Esophagus squamous epithelium (tissue), 5 donors: ENCODE data around the gene F2RL1. TPM values are rescaled to one million over a fixed set of nuclear protein-coding genes. Genes with fewer than 3 reads are reported as not detected.
A peak's percentile ranks its signal among the peaks of the same experiment; 100 is the strongest.
"Not testable (repeated sequence)": the region's sequence is repeated elsewhere in the genome, so short reads cannot be mapped to it uniquely, and the experiment has no call there.

Experiments
- DNase-seq: peaks from one replicate; lab custom pipeline; 2025; lab: John Stamatoyannopoulos, UW
- H3K27ac ChIP-seq, 4 donors: fragments of 200-600 bp; sonication (generic); one replicate each; pipeline ENCODE4 v1.5.1; 2016 to 2019; ENCODE audit warnings: mild to moderate bottlenecking in 1 of 4
- H3K27me3 ChIP-seq, 4 donors: fragments of 200-600 bp; sonication (generic); 1 replicate in 3 of 4; 2 replicates in 1 of 4; pipeline versions ENCODE4 v1.5.1 to v1.6.0; 2017 to 2021; ENCODE audit warnings: antibody characterized with exemption in 1 of 4
- H3K36me3 ChIP-seq, 3 donors: fragments of 200-600 bp; sonication (generic); one replicate each; pipeline ENCODE4 v1.5.1; 2016 to 2019
- H3K4me1 ChIP-seq, 3 donors: fragments of 200-600 bp; sonication (generic); one replicate each; pipeline ENCODE4 v1.5.1; 2017 to 2019
- H3K4me3 ChIP-seq, 4 donors: fragments of 200-600 bp; sonication (generic); 1 replicate in 3 of 4; 2 replicates in 1 of 4; pipeline ENCODE4 v1.5.1; 2016 to 2019; ENCODE audit warnings: mild to moderate bottlenecking in 2 of 4, moderate library complexity in 1 of 4
- H3K9me3 ChIP-seq, 3 donors: fragments of 200-600 bp; sonication (generic); one replicate each; pipeline ENCODE4 v1.5.1; 2016 to 2019
- CTCF ChIP-seq, 6 experiments: fragments of 450-650 bp in 4 of 6; fragments of 200-600 bp in 2 of 6; sonication (generic) in 2 of 6; IDR thresholded peaks; one replicate each; pipeline ENCODE4 v1.5.1; 2016 to 2019; ENCODE audit warnings: antibody characterized with exemption in 6 of 6, mild to moderate bottlenecking in 4 of 6, moderate library complexity in 4 of 6
- POLR2A ChIP-seq, 4 donors: fragments of 450-650 bp; IDR thresholded peaks; one replicate each; pipeline ENCODE4 v1.6.1; 2017; ENCODE audit warnings: antibody characterized with exemption in 4 of 4, mild to moderate bottlenecking in 4 of 4, moderate library complexity in 3 of 4
- WGBS, 2 donors: methylation state at CpG; one replicate each; pipeline ENCODE4 v1.1.5; 2018; 5-methylcytosine and 5-hydroxymethylcytosine counted together
- intact Hi-C: fragments of 100-400 bp; cut with DNase I; formaldehyde crosslinking; loops from one replicate; pipeline ENCODE4 v1.15.0; 2022
- total RNA-seq, 4 donors: library from RNA; depleted of rRNA; stranded (reverse); fragments of >200 nt; gene quantifications; one replicate each; pipeline ENCODE4 v1.1.0, GENCODE V29; 2016
- donor health status: DM: yes; HTN: yes; CAD: no.

F2RL1 gene
- total RNA-seq, 4 donors from 2014 or later: 9.0 to 15.8 (median 11.8) TPM

GRCh38 chr5:76813982-76814562 is 4.8 kb upstream of the F2RL1 start:
- no peak for TF ChIP-seq POLR2A (IDR thresholded peaks at IDR 0.05)
- TF ChIP-seq CTCF (IDR thresholded peaks at IDR 0.05): no peak
- Histone ChIP-seq H3K4me3 (no peak overlapping the region), H3K27ac (no peak overlapping the region), H3K4me1 (peaks cover 2 to 27% (median 4%) of the 10 kb centered on the region in 3 donors), H3K36me3 (no peaks in the 10 kb centered on the region), H3K9me3 (no peaks in the 10 kb centered on the region), H3K27me3 (peaks cover 0 to 23% (median 0%) of the 10 kb centered on the region in 4 donors)
- 78 to 80% methylated on average over 4 of the region's 4 CpGs for WGBS, 2 donors
- DNase-seq: no peak
- intact Hi-C loops: no loop called here

GRCh38 chr5:76816110-76816831 is 2.6 kb upstream of the F2RL1 start:
- H3K9me3 ChIP-seq: no peaks in the 10 kb centered on the region
- peaks cover 0 to 32% (median 11%) of the 10 kb centered on the region in 3 donors for H3K4me1 ChIP-seq
- intact Hi-C loops: no loop called here
- DNase-seq: no peak
- no peak for TF ChIP-seq POLR2A (IDR thresholded peaks at IDR 0.05)
- no peak for TF ChIP-seq CTCF (IDR thresholded peaks at IDR 0.05)
- no peak overlapping the region for H3K27ac ChIP-seq
- 72 to 95% methylated on average over 3 of the region's 3 CpGs for WGBS, 2 donors
- no peak overlapping the region for H3K4me3 ChIP-seq
- H3K36me3 ChIP-seq: no peaks in the 10 kb centered on the region
- H3K27me3 ChIP-seq: peaks cover 0 to 43% (median 0%) of the 10 kb centered on the region in 4 donors

GRCh38 chr5:76819851-76820525 is 1.2 kb downstream of the F2RL1 start:
- WGBS, 2 donors: 54 to 64% methylated on average over 6 to 8 of the region's 31 CpGs
- no peak for DNase-seq
- Histone ChIP-seq H3K4me3 (peak overlapping the region; percentile 46 to 72 (median 66)), H3K27me3 (peaks cover 0 to 43% (median 0%) of the 10 kb centered on the region in 4 donors), H3K4me1 (peaks cover 0 to 36% (median 11%) of the 10 kb centered on the region in 3 donors), H3K27ac (peak overlapping the region in 3 of 4 donors; percentile 77 to 81 (median 79)), H3K36me3 (no peaks in the 10 kb centered on the region), H3K9me3 (no peaks in the 10 kb centered on the region)
- intact Hi-C loops: no loop called here
- no peak for TF ChIP-seq POLR2A (IDR thresholded peaks at IDR 0.05)
- no peak for TF ChIP-seq CTCF (IDR thresholded peaks at IDR 0.05)

GRCh38 chr5:76820526-76820890 is 1.7 kb downstream of the F2RL1 start:
- H3K4me1 ChIP-seq: peaks cover 0 to 36% (median 11%) of the 10 kb centered on the region in 3 donors
- TF ChIP-seq CTCF (IDR thresholded peaks at IDR 0.05): no peak
- TF ChIP-seq POLR2A (IDR thresholded peaks at IDR 0.05): no peak
- intact Hi-C loops: no loop called here
- no peaks in the 10 kb centered on the region for H3K9me3 ChIP-seq
- H3K27ac ChIP-seq: no peak overlapping the region
- no peaks in the 10 kb centered on the region for H3K36me3 ChIP-seq
- WGBS, 2 donors: 53 to 65% methylated on average over 2 of the region's 2 CpGs
- H3K27me3 ChIP-seq: peaks cover 0 to 43% (median 0%) of the 10 kb centered on the region in 4 donors
- no peak for DNase-seq
- peak overlapping the region in 3 of 4 donors; percentile 63 to 72 (median 68) for H3K4me3 ChIP-seq

- TF ChIP-seq CTCF (IDR thresholded peaks at IDR 0.05) (no peak), POLR2A (IDR thresholded peaks at IDR 0.05) (no peak)
- Histone ChIP-seq H3K27ac (no peak overlapping the region), H3K27me3 (peaks cover 0 to 43% (median 0%) of the 10 kb centered on the region in 4 donors), H3K4me3 (no peak overlapping the region), H3K4me1 (peaks cover 0 to 36% (median 11%) of the 10 kb centered on the region in 3 donors), H3K36me3 (no peaks in the 10 kb centered on the region), H3K9me3 (no peaks in the 10 kb centered on the region)
- DNase-seq: no peak
- intact Hi-C loops: no loop called here
- whole genome bisulfite sequencing, 2 donors: 73 to 88% methylated on average over 4 of the region's 4 CpGs
Measured at GRCh38 chr5:76821136-76821535, 2.3 kb downstream of the F2RL1 start.

- DNase-seq, H3K36me3 ChIP-seq, H3K9me3 ChIP-seq, H3K27ac ChIP-seq, intact Hi-C loops, H3K4me3 ChIP-seq: not testable (repeated sequence)
- peaks cover 0 to 35% (median 0%) of the 10 kb centered on the region in 4 donors for H3K27me3 ChIP-seq
- 75 to 88% methylated on average over 4 to 6 of the region's 7 CpGs for WGBS, 2 donors
- peaks cover 0 to 36% (median 11%) of the 10 kb centered on the region in 3 donors for H3K4me1 ChIP-seq
Measured at GRCh38 chr5:76822105-76822731, 3.4 kb downstream of the F2RL1 start.

GRCh38 chr5:76826416-76826815 is 7.6 kb downstream of the F2RL1 start:
- H3K4me3 ChIP-seq, H3K4me1 ChIP-seq, H3K27me3 ChIP-seq, H3K27ac ChIP-seq, H3K9me3 ChIP-seq, intact Hi-C loops, DNase-seq, H3K36me3 ChIP-seq: not testable (repeated sequence)
